ENCODE measurements around the gene IFNE. TPM values are rescaled to one million over a fixed set of nuclear protein-coding genes. Genes with fewer than 3 reads are reported as not detected.

The IFNE gene
- total and polyA plus RNA-seq, 4 donors = not detected

- Histone ChIP-seq H3K4me1 (ENCODE audit: control insufficient read depth in 4 of 4, insufficient read depth in 4 of 4, low read length in 3 of 4) (no peaks in the 10 kb centered on the region), H3K9me3 (ENCODE audit: control insufficient read depth in 4 of 4, low read length in 3 of 4) (no peaks in the 10 kb centered on the region), H3K36me3 (ENCODE audit: control insufficient read depth in 4 of 4, insufficient read depth in 3 of 4, low read depth in 1 of 4, low read length in 3 of 4) (no peaks in the 10 kb centered on the region), H3K9ac (ENCODE audit: low read depth in 1 of 2, low read length in 2 of 2) (no peak overlapping the region), H3K27me3 (ENCODE audit: control insufficient read depth in 4 of 4, insufficient read depth in 4 of 4, low read length in 3 of 4) (peaks cover 0 to 2% (median 0%) of the 10 kb centered on the region in 4 donors), H3K4me3 (ENCODE audit: low read depth in 1 of 3, low read length in 3 of 3) (no peak overlapping the region), H3K27ac (ENCODE audit: low read depth in 1 of 2, low read length in 2 of 2) (no peak overlapping the region)
- DNase-seq (ENCODE audit: low spot score) = no peak
- TF ChIP-seq RAD21 (IDR thresholded peaks at IDR 0.05) = peak; percentile 73 to 77
- TF ChIP-seq, protein P1, sequence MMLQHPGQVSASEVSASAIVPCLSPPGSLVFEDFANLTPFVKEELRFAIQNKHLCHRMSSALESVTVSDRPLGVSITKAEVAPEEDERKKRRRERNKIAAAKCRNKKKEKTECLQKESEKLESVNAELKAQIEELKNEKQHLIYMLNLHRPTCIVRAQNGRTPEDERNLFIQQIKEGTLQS (IDR thresholded peaks at IDR 0.05) = no peak
- TF ChIP-seq NR2F2 (IDR thresholded peaks at IDR 0.05) = no peak
- TF ChIP-seq YY1 (IDR thresholded peaks at IDR 0.05) = no peak
- no peak for TF ChIP-seq EGR1 (IDR thresholded peaks at IDR 0.05; ENCODE audit: low read depth in 2 of 2)
- TF ChIP-seq HNF4A (conservative IDR thresholded peaks at IDR 0.05) = no peak
- no peak for TF ChIP-seq HNF4G (IDR thresholded peaks at IDR 0.05)
- peak; percentile 57 for TF ChIP-seq CTCF (IDR thresholded peaks at IDR 0.05; ENCODE audit: low read depth, low read length, missing input control)
Measured at GRCh38 chr9:21465859-21466518, 16.1 kb downstream of the IFNE start.

DNA sequence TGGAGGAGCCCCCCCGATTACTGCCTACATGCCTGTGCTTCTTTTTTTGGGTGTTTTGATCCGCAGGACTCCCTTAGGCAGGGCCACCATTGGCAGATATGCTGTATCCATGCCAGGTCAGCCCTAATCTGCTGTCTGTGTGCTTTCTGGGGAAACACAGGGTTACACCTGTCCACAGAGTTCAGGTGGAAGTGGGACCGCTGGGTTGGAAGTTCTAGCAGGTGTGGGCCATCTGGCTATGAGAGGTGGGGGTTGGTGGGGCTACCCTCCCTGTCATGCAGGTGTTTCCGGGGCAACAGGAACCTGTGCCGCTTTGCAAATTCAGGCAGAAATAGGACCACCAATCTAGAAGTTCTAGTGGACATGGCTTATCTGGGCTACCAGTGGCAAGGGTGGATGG is 17.0 kb downstream of the IFNE start:
- Histone ChIP-seq H3K4me1 (ENCODE audit: control insufficient read depth in 4 of 4, insufficient read depth in 4 of 4, low read length in 3 of 4) (no peaks in the 10 kb centered on the region), H3K4me3 (ENCODE audit: low read depth in 1 of 3, low read length in 3 of 3) (no peak overlapping the region), H3K9ac (ENCODE audit: low read depth in 1 of 2, low read length in 2 of 2) (no peak overlapping the region), H3K27me3 (ENCODE audit: control insufficient read depth in 4 of 4, insufficient read depth in 4 of 4, low read length in 3 of 4) (peaks cover 0 to 2% (median 0%) of the 10 kb centered on the region in 4 donors), H3K27ac (ENCODE audit: low read depth in 1 of 2, low read length in 2 of 2) (no peak overlapping the region), H3K9me3 (ENCODE audit: control insufficient read depth in 4 of 4, low read length in 3 of 4) (no peaks in the 10 kb centered on the region), H3K36me3 (ENCODE audit: control insufficient read depth in 4 of 4, insufficient read depth in 3 of 4, low read depth in 1 of 4, low read length in 3 of 4) (no peaks in the 10 kb centered on the region)
- 78% methylated on average over 5 of the region's 5 CpGs for WGBS
- no peak for DNase-seq (ENCODE audit: low spot score)
- TF ChIP-seq FOXA1 (IDR thresholded peaks at IDR 0.05) (no peak), SP1 (IDR thresholded peaks at IDR 0.05) (no peak), GABPA (IDR thresholded peaks at IDR 0.05 in 1 of 2, conservative IDR thresholded peaks at IDR 0.05 in 1 of 2) (no peak), RAD21 (IDR thresholded peaks at IDR 0.05) (no peak), JUND (IDR thresholded peaks at IDR 0.05) (no peak)
- TF ChIP-seq, protein P2, sequence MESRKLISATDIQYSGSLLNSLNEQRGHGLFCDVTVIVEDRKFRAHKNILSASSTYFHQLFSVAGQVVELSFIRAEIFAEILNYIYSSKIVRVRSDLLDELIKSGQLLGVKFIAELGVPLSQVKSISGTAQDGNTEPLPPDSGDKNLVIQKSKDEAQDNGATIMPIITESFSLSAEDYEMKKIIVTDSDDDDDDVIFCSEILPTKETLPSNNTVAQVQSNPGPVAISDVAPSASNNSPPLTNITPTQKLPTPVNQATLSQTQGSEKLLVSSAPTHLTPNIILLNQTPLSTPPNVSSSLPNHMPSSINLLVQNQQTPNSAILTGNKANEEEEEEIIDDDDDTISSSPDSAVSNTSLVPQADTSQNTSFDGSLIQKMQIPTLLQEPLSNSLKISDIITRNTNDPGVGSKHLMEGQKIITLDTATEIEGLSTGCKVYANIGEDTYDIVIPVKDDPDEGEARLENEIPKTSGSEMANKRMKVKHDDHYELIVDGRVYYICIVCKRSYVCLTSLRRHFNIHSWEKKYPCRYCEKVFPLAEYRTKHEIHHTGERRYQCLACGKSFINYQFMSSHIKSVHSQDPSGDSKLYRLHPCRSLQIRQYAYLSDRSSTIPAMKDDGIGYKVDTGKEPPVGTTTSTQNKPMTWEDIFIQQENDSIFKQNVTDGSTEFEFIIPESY (IDR thresholded peaks at IDR 0.05) = no peak

GRCh38 chr9:21461377-21461776 is 20.7 kb downstream of the IFNE start:
- Histone ChIP-seq H3K9ac (ENCODE audit: low read depth in 1 of 2, low read length in 2 of 2) (no peak overlapping the region), H3K36me3 (ENCODE audit: control insufficient read depth in 4 of 4, insufficient read depth in 3 of 4, low read depth in 1 of 4, low read length in 3 of 4) (no peaks in the 10 kb centered on the region), H3K9me3 (ENCODE audit: control insufficient read depth in 4 of 4, low read length in 3 of 4) (no peaks in the 10 kb centered on the region), H3K4me3 (ENCODE audit: low read depth in 1 of 3, low read length in 3 of 3) (no peak overlapping the region), H3K27me3 (ENCODE audit: control insufficient read depth in 4 of 4, insufficient read depth in 4 of 4, low read length in 3 of 4) (peaks cover 0 to 2% (median 0%) of the 10 kb centered on the region in 4 donors), H3K27ac (ENCODE audit: low read depth in 1 of 2, low read length in 2 of 2) (no peak overlapping the region), H3K4me1 (ENCODE audit: control insufficient read depth in 4 of 4, insufficient read depth in 4 of 4, low read length in 3 of 4) (no peaks in the 10 kb centered on the region)
- no peak for TF ChIP-seq FOXA2 (IDR thresholded peaks at IDR 0.05)
- TF ChIP-seq HNF4A (conservative IDR thresholded peaks at IDR 0.05) = no peak
- TF ChIP-seq REST (IDR thresholded peaks at IDR 0.05) = no peak
- no peak for DNase-seq (ENCODE audit: low spot score)
- 85% methylated on average over 1 of the region's 1 CpG for WGBS

All from liver (tissue), 9 donors.